NCI-H146 treated with DMSO at 0.1 percent for 48 hours (cell line): Measurements from ENCODE around the gene ARHGAP15.

Experiments used
- DNase-seq: peaks from one replicate; lab custom pipeline; 2025; ENCODE audit not compliant: unreplicated experiment; lab: John Stamatoyannopoulos, UW

Gene ARHGAP15

GRCh38 chr2:143261986-143262385, 132.8 kb downstream of the ARHGAP15 start:
- DNase-seq: no peak

- DNase-seq: no peak
Measured at GRCh38 chr2:143262389-143262788, 133.2 kb downstream of the ARHGAP15 start.

- no peak for DNase-seq
Measured at GRCh38 chr2:143263066-143263625, 133.9 kb downstream of the ARHGAP15 start.

- DNase-seq: no peak
Measured at GRCh38 chr2:143264851-143265250, 135.6 kb downstream of the ARHGAP15 start.

- no peak for DNase-seq
Measured at GRCh38 chr2:143279672-143280071, 150.5 kb downstream of the ARHGAP15 start.

GRCh38 chr2:143280097-143280757, 151.0 kb downstream of the ARHGAP15 start:
- DNase-seq: no peak

GRCh38 chr2:143282684-143283083, 153.5 kb downstream of the ARHGAP15 start:
- no peak for DNase-seq

GRCh38 chr2:143284087-143284675, 155.0 kb downstream of the ARHGAP15 start:
- DNase-seq: no peak

GRCh38 chr2:143289025-143289424, 159.8 kb downstream of the ARHGAP15 start:
- DNase-seq: no peak

- no peak for DNase-seq
Measured at GRCh38 chr2:143290221-143290620, 161.0 kb downstream of the ARHGAP15 start.

- no peak for DNase-seq
Measured at GRCh38 chr2:143294068-143294467, 164.8 kb downstream of the ARHGAP15 start.

- DNase-seq: no peak
Measured at GRCh38 chr2:143296089-143296488, 166.9 kb downstream of the ARHGAP15 start.

- DNase-seq: no peak
Measured at GRCh38 chr2:143297182-143297581, 168.0 kb downstream of the ARHGAP15 start.

- DNase-seq: no peak
Measured at GRCh38 chr2:143300536-143300935, 171.3 kb downstream of the ARHGAP15 start.

- DNase-seq: no peak
Measured at GRCh38 chr2:143311426-143311825, 182.2 kb downstream of the ARHGAP15 start.

- no peak for DNase-seq
Measured at GRCh38 chr2:143312441-143312840, 183.2 kb downstream of the ARHGAP15 start.

GRCh38 chr2:143313861-143314260, 184.6 kb downstream of the ARHGAP15 start:
- no peak for DNase-seq

- no peak for DNase-seq
Measured at GRCh38 chr2:143321994-143322393, 192.8 kb downstream of the ARHGAP15 start.

- no peak for DNase-seq
Measured at GRCh38 chr2:143329288-143329687, 200.1 kb downstream of the ARHGAP15 start.

GRCh38 chr2:143333168-143333791, 204.1 kb downstream of the ARHGAP15 start:
- DNase-seq: no peak

- no peak for DNase-seq
Measured at GRCh38 chr2:143333847-143334246, 204.6 kb downstream of the ARHGAP15 start.

GRCh38 chr2:143334837-143335236, 205.6 kb downstream of the ARHGAP15 start:
- DNase-seq: no peak
